ENCODE measurements around the gene JAK1.

The JAK1 gene

DNA sequence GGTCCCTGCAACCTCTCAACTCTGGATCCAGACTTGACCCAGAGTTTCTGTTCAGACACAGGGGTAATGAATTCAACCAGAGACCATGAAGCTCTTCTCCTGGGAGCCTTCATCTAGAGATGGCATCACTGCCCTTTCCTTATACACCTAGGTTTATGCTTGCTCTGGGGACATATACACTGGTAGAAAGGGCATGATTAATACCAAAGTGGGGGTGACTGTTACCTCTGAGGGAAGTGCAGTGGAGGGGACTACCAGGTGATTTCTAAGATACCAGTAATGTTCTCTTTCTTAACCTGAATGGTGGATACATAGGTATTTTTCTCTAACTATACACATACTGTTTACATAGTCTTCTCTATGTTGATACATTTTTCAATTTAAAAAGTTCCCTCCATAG, 48.4 kb downstream of the JAK1 start:
- DNase-seq = no peak

- DNase-seq = no peak
Measured at GRCh38 chr1:64917328-64917861, 49.0 kb downstream of the JAK1 start.

GRCh38 chr1:64915381-64916274, 50.7 kb downstream of the JAK1 start:
- no peak for DNase-seq

- no peak for DNase-seq
Measured at GRCh38 chr1:64913361-64914015, 52.9 kb downstream of the JAK1 start.

DNA sequence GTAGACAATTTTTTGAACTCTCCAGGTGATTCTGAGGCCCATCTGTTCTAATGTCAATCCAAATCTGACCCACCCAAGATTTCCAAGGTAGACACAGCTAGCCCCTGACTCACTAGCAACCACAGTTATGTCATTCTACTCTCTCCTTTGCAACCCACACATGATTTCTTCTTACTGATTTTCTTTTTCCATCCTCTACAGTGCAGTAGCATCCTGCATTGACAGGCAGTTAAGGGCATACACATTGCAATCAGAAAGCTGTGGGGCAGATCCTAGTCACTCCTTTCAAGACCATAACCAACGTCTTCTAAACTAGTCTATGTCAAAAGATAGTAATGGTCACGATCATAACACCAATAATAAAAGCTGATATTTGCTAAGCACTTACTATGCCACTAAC, 54.2 kb downstream of the JAK1 start:
- no peak for DNase-seq

GRCh38 chr1:64911326-64911725, 55.0 kb downstream of the JAK1 start:
- no peak for DNase-seq

DNA sequence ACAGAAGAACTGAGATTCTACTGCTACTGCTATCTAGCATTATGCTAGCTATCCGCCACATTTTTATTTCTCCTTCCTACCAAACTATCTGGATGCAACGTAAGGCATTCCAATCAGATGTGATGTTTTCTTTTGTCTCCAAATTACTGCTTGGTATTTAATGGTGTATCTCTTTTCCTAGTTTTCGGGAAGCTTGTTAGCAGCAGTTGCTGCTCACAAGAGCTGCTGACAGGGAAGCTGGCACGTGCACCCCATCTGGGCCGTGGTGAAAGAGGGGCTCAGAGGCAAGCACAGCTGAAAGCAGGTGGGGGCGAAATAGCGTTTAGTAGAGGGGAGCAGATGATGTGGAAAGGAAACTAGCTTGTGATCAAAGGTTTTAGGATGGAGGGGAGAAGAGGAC, 57.3 kb downstream of the JAK1 start:
- no peak for DNase-seq

DNA sequence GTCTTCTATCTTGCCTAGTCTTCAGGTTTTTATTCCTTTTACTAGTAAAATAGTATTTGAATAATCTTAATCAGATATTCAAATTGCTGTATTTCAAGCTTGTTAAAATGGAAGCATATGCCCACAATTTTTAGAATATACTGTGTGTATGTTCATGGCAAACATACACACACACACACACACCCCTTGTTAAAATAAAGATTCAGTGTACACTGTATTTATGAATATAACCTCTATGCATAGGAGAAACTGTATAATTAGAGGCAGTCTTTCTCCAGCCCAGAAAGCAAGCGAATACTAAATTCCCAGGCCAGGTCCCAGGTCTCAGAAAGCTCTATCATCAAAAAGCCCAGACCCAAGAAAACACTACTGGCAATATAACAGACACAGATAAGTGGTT, 57.8 kb downstream of the JAK1 start:
- DNase-seq = no peak

GRCh38 chr1:64906447-64906846, 59.9 kb downstream of the JAK1 start:
- no peak for DNase-seq

- DNase-seq = no peak
Measured at GRCh38 chr1:64903593-64903992, 62.8 kb downstream of the JAK1 start.

- no peak for DNase-seq
Measured at GRCh38 chr1:64901663-64902062, 64.7 kb downstream of the JAK1 start.

- no peak for DNase-seq
Measured at GRCh38 chr1:64900916-64901315, 65.4 kb downstream of the JAK1 start.

DNA sequence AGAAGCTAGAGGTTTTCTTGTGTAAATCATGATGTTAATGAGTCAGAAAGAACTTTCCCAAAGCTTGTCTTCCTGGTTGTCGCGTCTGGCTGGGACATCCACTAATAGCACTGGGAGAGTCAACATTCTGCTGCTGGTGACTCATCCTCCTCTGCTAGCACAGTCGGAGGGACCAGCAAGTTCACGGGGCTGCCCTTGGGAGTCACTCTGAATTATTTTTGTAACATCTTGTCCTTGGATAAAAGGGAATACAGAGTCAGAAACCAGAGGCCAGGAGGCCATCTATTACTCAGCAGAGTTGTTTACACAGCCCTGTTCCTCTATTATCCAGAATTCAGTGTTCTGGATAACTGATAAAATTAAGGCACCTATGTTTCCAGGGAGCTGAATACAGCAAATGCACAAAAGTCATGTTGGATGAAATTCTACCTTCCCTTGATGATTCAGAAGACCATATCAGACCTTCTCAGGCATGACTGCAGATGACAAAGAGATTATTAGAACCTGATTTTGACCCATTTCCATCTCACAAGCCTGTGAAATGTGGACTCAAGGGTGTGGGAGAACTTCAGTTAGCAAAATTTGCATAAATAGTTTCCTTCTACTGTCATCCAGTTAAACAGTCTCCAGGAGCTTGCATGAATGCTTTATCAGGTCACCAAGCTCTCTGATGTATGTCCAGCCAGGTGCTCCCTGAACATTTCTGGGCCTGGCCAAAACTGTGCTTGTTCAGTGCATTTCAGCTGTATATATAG, 68.1 kb downstream of the JAK1 start:
- DNase-seq = no peak

GRCh38 chr1:64896551-64896950, 69.8 kb downstream of the JAK1 start:
- DNase-seq = no peak

DNA sequence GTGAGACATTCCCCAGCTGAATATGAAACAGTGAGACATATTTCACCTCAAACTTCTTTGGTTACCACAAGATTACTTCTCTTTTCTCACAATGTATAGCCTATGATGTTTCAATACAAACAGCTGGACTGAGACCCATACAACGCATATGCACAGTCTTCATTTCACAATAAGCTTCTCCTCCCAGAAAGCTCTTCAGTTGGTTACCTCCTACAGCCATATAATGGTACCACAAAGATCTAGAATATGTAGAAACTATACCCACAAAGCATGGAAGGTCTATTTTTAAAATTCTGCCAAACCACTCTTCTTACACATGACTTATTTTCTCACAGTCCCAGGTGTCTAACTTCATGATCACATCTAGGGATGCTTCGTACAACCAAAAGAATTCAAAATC, 70.8 kb downstream of the JAK1 start:
- DNase-seq = no peak

DNA sequence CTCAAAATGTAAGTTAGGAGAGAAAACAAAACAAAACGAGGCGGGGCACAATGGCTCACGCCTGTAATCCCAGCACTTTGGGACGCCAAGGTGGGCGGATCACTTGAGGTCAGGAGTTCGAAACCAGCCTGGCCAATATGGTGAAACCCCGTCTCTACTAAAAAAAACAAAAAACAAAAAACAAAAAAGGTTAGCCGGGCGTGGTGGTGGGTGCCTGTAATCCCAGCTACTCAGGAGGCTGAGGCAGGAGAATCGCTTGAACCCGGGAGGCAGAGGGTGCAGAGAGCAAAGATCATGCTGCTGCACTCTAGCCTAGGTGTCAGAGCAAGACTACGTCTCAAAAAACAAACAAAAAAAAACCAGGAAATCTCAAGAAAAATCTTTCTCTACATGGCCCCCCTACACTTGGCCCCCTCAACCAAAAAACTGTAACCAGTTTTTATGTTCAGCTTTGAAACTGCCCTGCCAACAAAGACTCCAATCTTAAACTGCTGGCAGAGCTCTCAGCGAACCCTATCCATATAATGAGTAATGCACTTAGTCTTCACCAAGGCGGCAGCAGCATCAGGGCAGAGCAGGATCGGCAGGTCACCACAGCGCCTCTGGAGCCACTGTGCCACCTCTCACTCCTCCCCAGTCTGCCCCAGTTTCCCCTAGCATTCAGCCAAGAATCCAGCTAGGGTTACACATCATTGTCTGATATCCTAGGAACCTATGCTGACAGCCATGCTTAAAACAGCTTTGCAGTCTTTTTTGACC, 71.7 kb downstream of the JAK1 start:
- DNase-seq = no peak

- DNase-seq = no peak
Measured at GRCh38 chr1:64893921-64894320, 72.4 kb downstream of the JAK1 start.

DNA sequence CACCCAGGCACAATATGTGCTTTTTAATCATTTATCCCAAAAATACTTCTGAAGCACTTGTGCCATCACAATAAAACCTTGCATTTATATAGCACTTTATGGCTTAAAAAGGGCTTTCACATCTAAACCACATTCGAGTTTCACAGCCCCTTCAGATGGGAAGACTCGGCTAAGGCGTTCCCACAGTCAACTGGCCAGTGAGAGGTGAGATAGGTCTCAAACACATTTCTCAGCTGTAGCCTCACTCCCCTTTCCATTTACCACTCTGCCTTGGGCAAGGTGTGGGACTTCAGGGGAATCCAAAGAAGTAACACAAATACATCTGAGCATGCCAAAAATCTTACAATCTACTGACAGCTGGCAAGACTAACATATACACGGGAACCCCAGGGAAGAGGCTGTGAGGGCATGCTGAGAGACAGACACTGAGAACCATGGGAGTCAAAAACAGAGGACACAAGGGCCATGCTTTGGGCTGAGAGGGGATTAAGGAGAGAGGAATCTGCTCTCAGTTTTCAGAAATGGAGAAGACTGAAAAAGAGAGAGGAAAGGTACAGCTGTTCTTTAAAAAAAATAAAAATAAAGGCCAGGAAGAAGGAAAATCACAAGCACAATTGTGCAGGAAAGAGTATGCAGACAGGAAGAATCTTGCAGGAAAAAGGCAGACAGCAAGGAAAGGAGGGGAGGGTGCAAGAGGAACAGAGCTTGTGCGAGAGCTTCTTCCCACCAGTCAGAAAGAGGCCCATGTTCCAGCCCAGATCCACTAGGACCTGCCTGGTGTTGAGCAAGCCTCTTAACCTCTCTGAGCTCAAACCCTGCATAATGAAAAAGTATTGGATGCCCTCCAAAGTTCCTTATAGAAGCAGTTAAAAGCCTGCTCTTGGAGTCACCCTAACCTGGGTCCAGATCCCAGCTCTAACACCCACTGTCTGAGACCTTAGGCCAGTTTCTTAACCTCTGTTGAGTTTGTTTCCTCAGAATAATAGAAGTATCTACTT, 73.5 kb downstream of the JAK1 start:
- DNase-seq = no peak

- no peak for DNase-seq
Measured at GRCh38 chr1:64891448-64891825, 74.9 kb downstream of the JAK1 start.

DNA sequence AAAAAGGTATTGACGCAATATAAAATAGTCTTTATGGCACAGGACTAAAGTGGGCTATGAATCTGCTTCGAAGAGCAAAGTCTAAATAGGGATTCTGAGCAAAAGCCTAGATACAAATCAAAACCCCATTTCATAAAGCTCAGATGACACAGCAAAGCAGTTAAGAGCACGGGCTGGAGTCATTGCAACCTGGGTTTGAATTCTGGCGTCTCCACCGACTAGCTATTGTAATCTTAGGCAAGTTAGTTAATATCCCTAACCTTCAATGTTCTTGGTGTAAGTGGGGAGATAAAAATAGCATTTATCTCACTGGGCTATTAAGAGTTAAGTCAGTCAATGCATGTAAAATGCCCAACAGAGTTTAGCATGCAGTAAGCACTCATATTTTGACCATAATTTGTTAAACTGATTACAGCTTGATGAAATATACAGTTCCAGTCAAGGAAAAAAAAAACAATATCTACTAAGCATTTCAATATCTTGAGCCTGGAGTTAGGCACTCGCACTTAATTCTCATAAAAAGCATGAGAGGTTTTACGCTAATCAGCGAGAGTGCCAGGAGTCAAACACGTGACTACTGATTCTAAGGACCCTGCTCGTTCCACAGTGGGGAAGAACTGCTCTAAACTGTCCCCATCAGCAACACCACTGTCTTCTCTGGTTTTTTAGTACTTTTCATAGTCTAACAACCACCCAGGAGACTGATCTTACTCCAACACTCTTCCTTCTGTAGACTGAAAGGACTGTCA, 75.5 kb downstream of the JAK1 start:
- no peak for DNase-seq
